HG02973 (cell line): Measurements from ENCODE around the gene SYT9.

Experiments
- ATAC-seq: cut with Tn5 transposase; IDR thresholded peaks from one replicate; pipeline ENCODE4 v1.9.1; 2021; ENCODE audit warnings: moderate library complexity; ENCODE audit not compliant: unreplicated experiment

SYT9 gene

GRCh38 chr11:7270233-7270865 is 18.6 kb downstream of the SYT9 start:
- ATAC-seq, result no peak

- no peak for ATAC-seq
Observed at GRCh38 chr11:7272373-7272772, 20.7 kb downstream of the SYT9 start.

GRCh38 chr11:7275133-7275532 is 23.4 kb downstream of the SYT9 start:
- ATAC-seq, result no peak

GRCh38 chr11:7278314-7278917 is 26.7 kb downstream of the SYT9 start:
- no peak for ATAC-seq

GRCh38 chr11:7279676-7280075 is 28.0 kb downstream of the SYT9 start:
- no peak for ATAC-seq

- ATAC-seq, result no peak
Observed at GRCh38 chr11:7281079-7281478, 29.4 kb downstream of the SYT9 start.

GRCh38 chr11:7281809-7282208 is 30.1 kb downstream of the SYT9 start:
- ATAC-seq, result no peak

- no peak for ATAC-seq
Observed at GRCh38 chr11:7286178-7286577, 34.5 kb downstream of the SYT9 start.

- ATAC-seq, result no peak
Observed at GRCh38 chr11:7291100-7291829, 39.6 kb downstream of the SYT9 start.

- ATAC-seq, result no peak
Observed at GRCh38 chr11:7292922-7293321, 41.2 kb downstream of the SYT9 start.

GRCh38 chr11:7299393-7299792 is 47.7 kb downstream of the SYT9 start:
- ATAC-seq, result no peak

- no peak for ATAC-seq
Observed at GRCh38 chr11:7300281-7300680, 48.6 kb downstream of the SYT9 start.

- no peak for ATAC-seq
Observed at GRCh38 chr11:7303146-7303545, 51.4 kb downstream of the SYT9 start.

- no peak for ATAC-seq
Observed at GRCh38 chr11:7306900-7307299, 55.2 kb downstream of the SYT9 start.

- ATAC-seq, result no peak
Observed at GRCh38 chr11:7307836-7308235, 56.1 kb downstream of the SYT9 start.

- ATAC-seq, result no peak
Observed at GRCh38 chr11:7311903-7312302, 60.2 kb downstream of the SYT9 start.

- ATAC-seq, result no peak
Observed at GRCh38 chr11:7314811-7315604, 63.3 kb downstream of the SYT9 start.

- no peak for ATAC-seq
Observed at GRCh38 chr11:7319501-7319900, 67.8 kb downstream of the SYT9 start.

GRCh38 chr11:7320306-7320705 is 68.6 kb downstream of the SYT9 start:
- ATAC-seq, result no peak

- ATAC-seq, result no peak
Observed at GRCh38 chr11:7321473-7322450, 70.1 kb downstream of the SYT9 start.
